ENCODE measurements around the gene DUS3L.
A peak's percentile ranks its signal among the peaks of the same experiment; 100 is the strongest.

DUS3L gene

GRCh38 chr19:5826531-5827341, 35.8 kb upstream of the DUS3L start:
- Histone ChIP-seq H3K27ac (ENCODE audit: poor library complexity, severe bottlenecking) (no peak overlapping the region), H3K36me3 (ENCODE audit: low read depth) (no peaks in the 10 kb centered on the region), H3K4me1 (ENCODE audit: insufficient read depth, poor library complexity, severe bottlenecking) (no peaks in the 10 kb centered on the region), H3K27me3 (ENCODE audit: insufficient read depth, poor library complexity, severe bottlenecking) (no peaks in the 10 kb centered on the region), H3K9me3 (ENCODE audit: severe bottlenecking) (no peaks in the 10 kb centered on the region), H3K4me3 (ENCODE audit: severe bottlenecking) (no peak overlapping the region)
- no peak for DNase-seq (ENCODE audit: low spot score)
- 0 out of 3 replicates have a peak, but pooled peaks have one; percentile 15 for ATAC-seq (ENCODE audit: low read depth)
- TF ChIP-seq CTCF (IDR thresholded peaks at IDR 0.05; ENCODE audit: poor library complexity, severe bottlenecking) = peak; percentile 26

DNA sequence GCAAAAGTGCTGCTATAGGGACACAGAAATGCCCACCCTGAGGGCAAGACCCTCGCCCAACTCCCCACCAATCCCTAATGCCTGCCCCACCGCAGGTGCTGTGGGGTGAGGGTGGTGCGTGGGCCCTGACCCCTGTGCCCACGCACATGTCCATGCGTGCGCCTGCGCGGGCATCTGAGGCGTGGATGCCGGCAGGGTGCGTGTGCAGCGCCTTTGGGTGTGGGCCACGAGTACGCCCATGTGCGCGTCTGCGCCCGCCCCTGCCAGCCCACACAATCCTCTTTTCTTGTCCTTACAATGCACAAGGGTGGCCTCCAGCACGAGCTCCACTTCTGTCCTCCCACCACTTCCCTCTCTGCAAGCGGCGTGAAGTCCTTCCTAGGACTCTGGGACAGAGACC, 34.2 kb upstream of the DUS3L start:
- ATAC-seq (ENCODE audit: low read depth) (no peak), DNase-seq (ENCODE audit: low spot score) (no peak)
- H3K4me3 ChIP-seq (ENCODE audit: severe bottlenecking) = no peak overlapping the region
- no peak overlapping the region for H3K27ac ChIP-seq (ENCODE audit: poor library complexity, severe bottlenecking)
- H3K27me3 ChIP-seq (ENCODE audit: insufficient read depth, poor library complexity, severe bottlenecking) = no peaks in the 10 kb centered on the region
- no peaks in the 10 kb centered on the region for H3K36me3 ChIP-seq (ENCODE audit: low read depth)
- H3K9me3 ChIP-seq (ENCODE audit: severe bottlenecking) = no peaks in the 10 kb centered on the region
- no peaks in the 10 kb centered on the region for H3K4me1 ChIP-seq (ENCODE audit: insufficient read depth, poor library complexity, severe bottlenecking)
- no peak for TF ChIP-seq CTCF (IDR thresholded peaks at IDR 0.05; ENCODE audit: poor library complexity, severe bottlenecking)

DNA sequence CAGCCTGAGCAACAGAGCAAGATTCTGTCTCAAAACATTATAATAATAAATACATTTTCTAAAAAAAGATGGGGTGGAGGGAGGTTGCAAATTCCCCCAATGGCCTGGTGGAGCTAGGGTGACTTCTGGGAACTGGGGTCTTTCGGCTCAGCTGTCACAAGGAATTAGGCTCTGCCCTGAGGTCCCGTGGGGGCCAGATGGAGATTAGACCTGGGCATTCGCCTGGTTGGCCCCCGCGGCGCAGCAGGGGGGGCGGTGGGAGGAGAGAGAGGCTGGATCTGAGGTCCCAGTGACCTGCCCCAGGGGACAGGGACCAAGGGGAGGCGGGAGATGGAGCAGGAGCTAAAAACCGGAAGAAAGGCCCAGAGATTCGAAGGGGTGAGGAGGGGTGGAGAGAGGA, 33.8 kb upstream of the DUS3L start:
- no peak for TF ChIP-seq CTCF (IDR thresholded peaks at IDR 0.05; ENCODE audit: poor library complexity, severe bottlenecking)

DNA sequence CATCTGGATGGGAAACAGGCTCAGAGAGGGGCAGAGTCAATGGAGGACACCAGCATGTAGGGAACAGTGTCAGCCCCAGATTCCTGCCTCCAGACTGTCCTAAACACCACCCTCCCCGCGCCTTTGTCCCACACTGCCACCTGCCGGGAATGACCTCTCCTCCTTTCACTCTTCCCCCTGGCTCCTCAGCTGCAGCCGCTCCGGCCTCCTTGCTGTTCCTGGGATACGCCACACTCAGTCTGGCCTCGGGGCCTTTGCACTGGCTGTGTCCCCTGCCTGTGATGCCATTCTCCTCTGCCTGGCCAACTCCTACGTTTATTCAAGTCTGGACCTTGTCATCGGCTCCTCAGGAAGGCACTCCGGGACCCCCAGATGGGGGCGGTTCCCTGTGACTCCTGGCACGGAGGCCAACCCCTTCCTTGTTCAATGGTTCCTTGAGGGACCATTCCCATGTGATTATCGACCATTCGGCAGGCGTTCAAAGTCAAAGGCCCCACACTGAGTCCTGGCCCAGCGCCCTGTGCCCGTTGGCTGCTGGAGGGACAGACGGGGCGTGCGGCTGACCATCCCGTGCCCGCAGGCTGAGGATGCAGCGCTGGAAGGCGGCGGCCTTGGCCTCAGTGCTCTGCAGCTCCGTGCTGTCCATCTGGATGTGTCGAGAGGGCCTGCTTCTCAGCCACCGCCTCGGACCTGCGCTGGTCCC, 32.8 kb upstream of the DUS3L start:
- no peak overlapping the region for H3K27ac ChIP-seq (ENCODE audit: poor library complexity, severe bottlenecking)
- no peaks in the 10 kb centered on the region for H3K9me3 ChIP-seq (ENCODE audit: severe bottlenecking)
- H3K4me3 ChIP-seq (ENCODE audit: severe bottlenecking) = no peak overlapping the region
- ATAC-seq (ENCODE audit: low read depth) (peak; percentile 29; the same call in 1 of the 3 replicates), DNase-seq (ENCODE audit: low spot score) (no peak)
- H3K27me3 ChIP-seq (ENCODE audit: insufficient read depth, poor library complexity, severe bottlenecking) = no peaks in the 10 kb centered on the region
- H3K4me1 ChIP-seq (ENCODE audit: insufficient read depth, poor library complexity, severe bottlenecking) = no peaks in the 10 kb centered on the region
- peak; percentile 20 for TF ChIP-seq CTCF (IDR thresholded peaks at IDR 0.05; ENCODE audit: poor library complexity, severe bottlenecking)
- no peaks in the 10 kb centered on the region for H3K36me3 ChIP-seq (ENCODE audit: low read depth)

More for the DNA sequence above, 33.8 kb upstream of the DUS3L start:
- H3K27ac ChIP-seq (ENCODE audit: poor library complexity, severe bottlenecking) = no peak overlapping the region
- H3K36me3 ChIP-seq (ENCODE audit: low read depth) = no peaks in the 10 kb centered on the region
- no peaks in the 10 kb centered on the region for H3K27me3 ChIP-seq (ENCODE audit: insufficient read depth, poor library complexity, severe bottlenecking)
- no peaks in the 10 kb centered on the region for H3K9me3 ChIP-seq (ENCODE audit: severe bottlenecking)
- ATAC-seq (ENCODE audit: low read depth) (no peak), DNase-seq (ENCODE audit: low spot score) (no peak)
- no peaks in the 10 kb centered on the region for H3K4me1 ChIP-seq (ENCODE audit: insufficient read depth, poor library complexity, severe bottlenecking)
- H3K4me3 ChIP-seq (ENCODE audit: severe bottlenecking) = no peak overlapping the region

Data from RWPE2 (cell line).